Suprapubic skin (tissue), 3 donors: Measurements from ENCODE around the gene NTPCR.

Source experiments
- CTCF ChIP-seq, 2 donors: fragments of 200-600 bp in 1 of 2; fragments of 450-650 bp in 1 of 2; sonication (generic) in 1 of 2; IDR thresholded peaks; one replicate each; pipeline ENCODE4 v1.5.1; 2016 to 2019; ENCODE audit warnings: antibody characterized with exemption in 2 of 2, mild to moderate bottlenecking in 1 of 2, moderate library complexity in 1 of 2
- EP300 ChIP-seq: sonication (generic); formaldehyde crosslinking; IDR thresholded peaks from one replicate; pipeline ENCODE4 v1.6.1; 2017; ENCODE audit warnings: antibody characterized with exemption
- POLR2A ChIP-seq, 2 donors: fragments of 450-650 bp; IDR thresholded peaks; one replicate each; pipeline ENCODE4 v1.6.1; 2017; ENCODE audit warnings: antibody characterized with exemption in 2 of 2, mild to moderate bottlenecking in 2 of 2, moderate library complexity in 2 of 2

GRCh38 chr1:232998646-232999045 is 48.2 kb downstream of the NTPCR start:
- TF ChIP-seq CTCF (IDR thresholded peaks at IDR 0.05), result no peak
- no peak for TF ChIP-seq POLR2A (IDR thresholded peaks at IDR 0.05)
- TF ChIP-seq EP300, result no peak
